Stimulated activated CD8-positive, alpha-beta memory T cell treated with anti-CD3 and anti-CD28 coated beads, Interleukin-15, amount 100 ng/mL, for 4 hours (primary cell): ENCODE results near the gene JPH3.
"Not testable (repeated sequence)": the region's sequence is repeated elsewhere in the genome, so short reads cannot be mapped to it uniquely, and the experiment has no call there.

ENCODE experiments used
- DNase-seq, 2 donors: peaks; one replicate each; pipeline ENCODE4 v3.0.0-alpha.2; 2020; ENCODE audit warnings: low read depth in 2 of 2

The JPH3 gene

DNA sequence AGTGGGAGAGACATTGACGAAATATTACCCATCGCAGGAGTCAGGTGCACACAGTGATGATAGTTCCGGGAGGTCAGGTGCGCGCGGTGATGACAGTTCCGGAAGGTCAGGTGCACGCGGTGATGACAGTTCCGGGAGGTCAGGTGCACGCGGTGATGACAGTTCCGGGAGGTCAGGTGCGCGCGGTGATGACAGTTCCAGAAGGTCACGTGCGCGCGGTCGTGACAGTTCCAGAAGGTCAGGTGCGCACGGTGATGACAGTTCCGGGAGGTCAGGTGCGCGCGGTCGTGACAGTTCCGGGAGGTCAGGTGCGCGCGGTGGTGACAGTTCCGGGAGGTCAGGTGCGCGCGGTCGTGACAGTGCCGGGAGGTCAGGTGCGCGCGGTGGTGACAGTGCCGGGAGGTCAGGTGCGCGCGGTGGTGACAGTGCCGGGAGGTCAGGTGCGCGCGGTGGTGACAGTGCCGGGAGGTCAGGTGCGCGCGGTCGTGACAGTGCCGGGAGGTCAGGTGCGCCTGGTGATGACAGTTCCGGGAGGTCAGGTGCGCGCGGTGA is 78.8 kb downstream of the JPH3 start:
- DNase-seq, result not testable (repeated sequence)

GRCh38 chr16:87681981-87682570 is 79.8 kb downstream of the JPH3 start:
- no peak for DNase-seq

DNA sequence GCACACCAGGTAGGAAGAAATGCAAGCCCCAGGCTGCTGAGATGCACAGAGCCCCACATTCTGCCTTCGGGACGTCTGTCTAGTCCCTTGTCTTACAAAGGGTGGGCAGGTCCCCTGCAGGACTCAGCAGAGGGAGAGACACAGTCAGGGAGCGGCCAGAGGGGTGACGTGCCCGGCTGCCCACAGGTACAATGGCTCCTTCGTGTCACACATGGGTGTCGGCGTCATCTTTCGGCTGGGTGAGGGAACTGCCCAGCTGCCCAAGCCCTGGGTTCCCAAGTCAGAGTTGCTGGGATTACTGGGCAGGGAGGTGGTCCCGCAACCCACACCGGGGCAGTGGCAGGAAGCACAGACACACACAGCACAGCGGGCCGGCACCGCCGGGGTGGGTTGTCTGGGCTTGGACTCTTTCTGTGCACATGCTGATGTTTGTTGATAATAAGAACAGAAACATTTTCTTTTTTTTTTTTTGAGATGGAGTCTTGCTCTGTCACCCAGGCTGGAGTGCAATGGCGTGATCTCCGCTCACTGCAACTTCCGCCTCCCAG is 80.6 kb downstream of the JPH3 start:
- no peak for DNase-seq

DNA sequence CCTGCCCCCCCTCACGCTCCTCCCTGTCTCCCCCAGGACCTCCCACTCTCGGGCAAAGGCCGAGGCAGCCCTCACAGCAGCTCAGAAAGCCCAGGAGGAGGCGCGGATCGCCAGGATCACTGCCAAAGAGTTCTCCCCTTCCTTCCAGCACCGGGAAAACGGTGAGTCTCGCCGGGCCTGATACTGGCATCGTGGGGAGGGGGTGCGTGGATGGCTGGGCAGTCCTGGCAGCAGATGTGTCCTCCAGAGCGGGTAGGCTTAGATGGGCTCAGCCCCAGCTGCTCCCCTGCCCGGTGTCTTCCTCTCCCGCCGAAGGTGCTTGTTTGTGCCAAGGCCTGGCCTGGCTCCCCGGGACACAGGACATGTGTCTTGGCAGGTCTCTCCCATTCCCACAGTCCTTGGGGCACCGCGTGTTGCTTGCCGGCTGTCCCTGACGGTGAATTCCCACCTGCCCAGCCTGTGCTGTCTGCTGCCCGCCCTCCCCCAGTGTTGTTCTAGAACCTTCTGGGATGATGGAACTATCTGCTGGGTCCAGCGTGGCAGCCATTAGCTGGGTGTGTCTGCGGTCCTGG is 81.9 kb downstream of the JPH3 start:
- no peak for DNase-seq

GRCh38 chr16:87684711-87685404 is 82.5 kb downstream of the JPH3 start:
- DNase-seq, result no peak

GRCh38 chr16:87685405-87685755 is 83.1 kb downstream of the JPH3 start:
- no peak for DNase-seq

GRCh38 chr16:87685766-87686165 is 83.5 kb downstream of the JPH3 start:
- DNase-seq, result no peak

DNA sequence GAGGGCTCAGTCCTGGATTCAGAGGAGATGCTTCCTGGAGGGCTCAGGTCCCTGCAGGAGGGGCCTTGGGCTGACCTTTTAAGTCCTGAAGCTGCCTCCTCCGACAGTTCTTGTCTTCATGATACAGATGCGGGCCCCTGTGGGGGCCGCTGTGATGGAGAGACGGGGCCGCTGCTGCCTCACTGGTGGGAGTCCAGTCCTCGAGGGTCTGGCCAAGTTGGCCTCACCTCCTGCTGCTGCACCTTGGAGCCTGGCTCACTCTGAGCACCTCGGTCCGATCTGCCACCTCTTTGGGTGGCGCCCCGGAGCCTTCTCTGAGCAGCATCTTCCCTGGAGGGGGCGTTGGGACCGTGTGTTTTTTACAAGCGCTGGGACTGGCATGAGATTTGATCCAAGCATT is 84.4 kb downstream of the JPH3 start:
- DNase-seq, result no peak

- DNase-seq, result no peak
Observed at GRCh38 chr16:87687126-87687910, 85.0 kb downstream of the JPH3 start.

- no peak for DNase-seq
Observed at GRCh38 chr16:87687998-87688529, 85.8 kb downstream of the JPH3 start.

DNA sequence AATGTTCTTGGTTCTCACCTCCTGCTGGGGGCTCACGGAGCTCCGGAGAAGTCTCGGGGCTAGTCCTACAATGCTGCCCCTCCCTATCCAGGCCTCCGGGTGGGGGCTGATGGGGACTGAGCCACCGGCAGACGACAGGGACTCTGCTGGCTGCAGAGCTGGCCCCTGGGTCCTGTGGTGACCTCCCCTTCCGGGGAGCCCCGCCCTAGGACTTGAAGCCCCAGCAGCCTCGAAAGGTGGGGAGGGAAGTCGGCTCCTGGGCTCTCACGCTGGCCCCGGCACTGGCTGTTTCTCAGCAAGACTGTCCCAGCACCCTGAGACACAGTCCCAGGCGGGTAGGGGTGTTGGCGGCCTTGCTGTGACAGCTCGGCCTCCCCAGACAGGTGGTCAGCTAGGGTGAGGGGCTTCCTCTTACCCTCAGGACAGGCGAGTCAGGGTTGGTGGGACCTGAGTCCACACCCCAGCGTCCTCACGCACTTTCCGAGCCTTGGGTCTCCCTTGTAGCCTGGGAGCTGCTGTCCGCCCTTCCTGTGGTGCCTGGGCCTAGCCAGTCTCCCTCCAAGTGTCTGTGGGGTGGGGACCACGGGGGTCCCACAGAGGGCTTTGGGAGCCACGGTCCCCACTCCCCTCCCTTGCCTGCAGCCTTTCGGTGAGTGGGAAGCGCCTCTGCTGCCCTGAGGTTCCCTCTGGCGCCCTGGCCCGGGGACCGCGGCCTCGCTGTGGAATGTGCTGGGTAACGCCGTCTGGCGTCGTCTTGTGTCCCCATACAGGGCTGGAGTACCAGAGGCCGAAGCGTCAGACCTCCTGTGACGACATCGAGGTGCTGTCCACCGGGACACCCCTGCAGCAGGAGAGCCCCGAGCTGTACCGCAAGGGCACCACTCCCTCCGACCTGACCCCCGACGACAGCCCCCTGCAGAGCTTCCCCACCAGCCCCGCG is 86.8 kb downstream of the JPH3 start:
- no peak for DNase-seq

- no peak for DNase-seq
Observed at GRCh38 chr16:87689956-87690465, 87.7 kb downstream of the JPH3 start.

GRCh38 chr16:87690911-87691685 is 88.8 kb downstream of the JPH3 start:
- no peak for DNase-seq

GRCh38 chr16:87691686-87692079 is 89.4 kb downstream of the JPH3 start:
- no peak for DNase-seq

- DNase-seq, result no peak
Observed at GRCh38 chr16:87692176-87692575, 89.9 kb downstream of the JPH3 start.

DNA sequence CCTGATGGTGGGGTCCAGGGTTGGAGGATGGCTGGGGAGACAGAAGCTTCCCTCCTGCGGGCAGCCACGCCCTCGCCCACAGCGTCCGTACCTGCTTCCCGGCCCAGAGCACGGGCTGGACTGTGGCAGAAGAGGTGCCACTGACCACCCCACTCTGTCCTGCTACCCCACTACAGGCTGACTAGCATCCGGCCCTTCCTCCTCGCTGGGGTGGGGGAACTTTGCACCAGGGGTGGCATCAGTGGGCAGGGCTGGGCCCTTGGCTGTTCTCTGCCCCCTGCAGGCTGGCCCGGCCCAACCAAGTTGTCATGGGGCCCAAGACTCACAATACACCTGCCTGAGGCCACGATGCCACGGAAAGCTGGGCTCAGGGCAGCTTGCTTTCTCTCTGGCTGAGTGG is 90.4 kb downstream of the JPH3 start:
- no peak for DNase-seq

GRCh38 chr16:87693827-87694226 is 91.5 kb downstream of the JPH3 start:
- no peak for DNase-seq

DNA sequence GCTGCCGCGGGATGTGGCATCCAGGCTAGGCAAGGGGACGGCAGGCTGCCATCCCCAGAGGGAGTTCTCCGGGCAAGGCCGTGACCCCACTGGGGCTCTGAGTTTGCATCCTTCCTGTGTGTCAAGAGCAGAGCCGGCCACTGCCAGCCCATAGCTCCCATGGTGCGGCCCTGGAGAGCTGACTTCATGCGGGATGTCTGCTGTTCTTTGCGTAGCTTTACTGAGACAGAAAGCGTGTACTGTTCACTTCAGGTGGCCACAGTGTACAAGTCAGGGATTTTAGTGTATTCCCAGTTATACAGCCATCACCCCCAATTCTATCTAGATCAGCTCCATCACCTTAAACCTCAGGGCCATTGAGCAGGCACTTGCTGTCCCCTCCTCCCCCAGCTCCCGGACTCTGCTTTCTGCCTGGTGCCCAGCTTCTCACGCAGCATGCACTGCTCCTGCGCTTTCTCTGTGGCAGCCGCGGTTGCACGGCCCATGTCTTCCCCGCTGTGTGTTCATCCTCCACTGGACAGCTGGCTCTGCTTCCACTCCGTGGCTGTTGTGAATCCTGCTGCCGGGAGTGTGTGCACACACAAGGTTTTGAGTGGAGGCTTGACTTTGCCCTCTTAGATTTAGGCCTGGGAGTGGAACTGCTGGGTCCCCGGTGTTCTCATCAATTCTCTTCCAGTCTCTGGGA is 92.3 kb downstream of the JPH3 start:
- no peak for DNase-seq

GRCh38 chr16:87695534-87695933 is 93.2 kb downstream of the JPH3 start:
- no peak for DNase-seq
